ENCODE measurements around the gene CHRNA1.
A peak's percentile ranks its signal among the peaks of the same experiment; 100 is the strongest.

- peak; percentile 65 for TF ChIP-seq CTCF (conservative IDR thresholded peaks at IDR 0.05; ENCODE audit: low read length)
- TF ChIP-seq EZH2phosphoT487 (IDR thresholded peaks at IDR 0.05; ENCODE audit: borderline replicate concordance, low read depth, low read length) = no peak
These were observed 12.0 kb upstream of the CHRNA1 start for GRCh38 chr2:174776223-174776622.
